Fibroblast of lung (primary cell): Measurements from ENCODE around the gene ATP4A. TPM values are rescaled to one million over a fixed set of nuclear protein-coding genes. Genes with fewer than 3 reads are reported as not detected.

Experiments used
- DNase-seq, 2 donors: peaks; one replicate each; pipeline versions ENCODE4 v3.0.0 to v3.0.0-alpha.2; 2010; ENCODE audit warnings: low read depth in 2 of 2
- H2AFZ ChIP-seq: 2 replicates; pipeline ENCODE4 v1.5.1; 2012; ENCODE audit warnings: low read length, control low read depth, inconsistent platforms
- H3K27ac ChIP-seq: 2 replicates; pipeline ENCODE4 v1.5.1; 2011; ENCODE audit warnings: low read length, control low read depth; ENCODE audit not compliant: insufficient read depth
- H3K27me3 ChIP-seq: 2 replicates; pipeline ENCODE4 v1.5.1; 2011; ENCODE audit warnings: mild to moderate bottlenecking, low read length; ENCODE audit not compliant: control insufficient read depth, insufficient read depth
- H3K36me3 ChIP-seq: 2 replicates; pipeline ENCODE4 v1.5.1; 2011; ENCODE audit warnings: low read length; ENCODE audit not compliant: control insufficient read depth, insufficient read depth
- H3K4me1 ChIP-seq: 2 replicates; pipeline ENCODE4 v1.5.1; 2011; ENCODE audit warnings: low read length; ENCODE audit not compliant: control insufficient read depth, insufficient read depth; ENCODE audit errors: extremely low read depth
- H3K4me2 ChIP-seq: 2 replicates; pipeline ENCODE4 v1.5.1; 2011; ENCODE audit warnings: low read length, control low read depth; ENCODE audit not compliant: insufficient read depth; ENCODE audit errors: extremely low read depth
- H3K4me3 ChIP-seq, 4 experiments: fragments of 200-600 bp in 1 of 4; sonication (generic) in 1 of 4; replicated peaks in 1 of 4; 2 replicates each; pipeline ENCODE4 v1.5.1; 2011 to 2016; ENCODE audit warnings: low read length in 4 of 4, low read depth in 3 of 4, mild to moderate bottlenecking in 3 of 4, control low read depth in 2 of 4, inconsistent platforms in 1 of 4, mixed read lengths in 1 of 4; ENCODE audit not compliant: insufficient read depth in 1 of 4; ENCODE audit errors: control extremely low read depth in 1 of 4
- H3K79me2 ChIP-seq: 2 replicates; pipeline ENCODE4 v1.5.1; 2012; ENCODE audit warnings: mild to moderate bottlenecking, low read length, inconsistent platforms; ENCODE audit not compliant: control insufficient read depth, insufficient read depth
- H3K9ac ChIP-seq: 2 replicates; pipeline ENCODE4 v1.5.1; 2011; ENCODE audit warnings: mild to moderate bottlenecking, low read length, control low read depth; ENCODE audit not compliant: insufficient read depth
- H3K9me3 ChIP-seq: 2 replicates; pipeline ENCODE4 v1.5.1; 2012; ENCODE audit warnings: low read depth, low read length; ENCODE audit not compliant: control insufficient read depth, insufficient read depth
- H4K20me1 ChIP-seq: 2 replicates; pipeline ENCODE4 v1.5.1; 2011; ENCODE audit warnings: low read length; ENCODE audit not compliant: control insufficient read depth, insufficient read depth; ENCODE audit errors: extremely low read depth
- CTCF ChIP-seq, 2 donors: IDR thresholded peaks in 1 of 2; conservative IDR thresholded peaks in 1 of 2; 1 replicate in 1 of 2; 2 replicates in 1 of 2; pipeline ENCODE4 v1.5.1; 2011 to 2012; ENCODE audit warnings: low read length in 2 of 2, control low read depth in 1 of 2, inconsistent platforms in 1 of 2, low read depth in 1 of 2, mild to moderate bottlenecking in 1 of 2
- EZH2 ChIP-seq: IDR thresholded peaks from 2 replicates; pipeline ENCODE4 v1.5.1; 2012; ENCODE audit warnings: low read length, control low read depth, mild to moderate bottlenecking; ENCODE audit errors: missing control alignments
- polyA plus RNA-seq, 2 donors: library from polyadenylated mRNA; depleted of rRNA in 1 of 2; stranded (reverse) in 1 of 2; unstranded in 1 of 2; fragments of >200 nt; gene quantifications; 2 replicates each; pipeline ENCODE4 v1.2.1, GENCODE V29; 2011 to 2012; ENCODE audit warnings: missing spikeins in 1 of 2
- total RNA-seq: library from RNA; depleted of rRNA; stranded (reverse); fragments of >200 nt; gene quantifications from 2 replicates; pipeline ENCODE4 v1.2.1, GENCODE V29; 2014

The ATP4A gene
- total and polyA plus RNA-seq, 2 donors (not counting 1 experiment from before 2014, with no cell fraction given), result not detected

- Histone ChIP-seq H4K20me1 (no peaks in the 10 kb centered on the region), H3K9me3 (no peaks in the 10 kb centered on the region), H3K79me2 (no peaks in the 10 kb centered on the region), H3K9ac (no peak overlapping the region), H3K4me2 (no peak overlapping the region), H2AFZ (no peak overlapping the region), H3K27ac (no peak overlapping the region), H3K36me3 (no peaks in the 10 kb centered on the region), H3K27me3 (peaks cover 23% of the 10 kb centered on the region), H3K4me3 (peak overlapping the region in 2 of 4 experiments; percentile 24 to 42), H3K4me1 (peaks cover 5% of the 10 kb centered on the region)
- TF ChIP-seq EZH2 (no peak), CTCF (conservative IDR thresholded peaks at IDR 0.05 in 1 of 2, IDR thresholded peaks at IDR 0.05 in 1 of 2; ENCODE audit: low read depth in 1 of 2, low read length in 2 of 2) (no peak)
- no peak for DNase-seq
These were observed 4.8 kb downstream of the ATP4A start for GRCh38 chr19:35558400-35559280.

- H2AFZ ChIP-seq, result peak overlapping the region; percentile 83
- no peaks in the 10 kb centered on the region for H3K36me3 ChIP-seq
- H3K4me3 ChIP-seq, result peak overlapping the region in 3 of 4 experiments; percentile 29 to 59 (median 42)
- no peaks in the 10 kb centered on the region for H3K9me3 ChIP-seq
- DNase-seq, result peak; percentile 37 to 48
- peak overlapping the region; percentile 44 for H3K4me2 ChIP-seq
- TF ChIP-seq EZH2 (no peak), CTCF (conservative IDR thresholded peaks at IDR 0.05 in 1 of 2, IDR thresholded peaks at IDR 0.05 in 1 of 2; ENCODE audit: low read depth in 1 of 2, low read length in 2 of 2) (no peak)
- no peaks in the 10 kb centered on the region for H4K20me1 ChIP-seq
- peaks cover 5% of the 10 kb centered on the region for H3K4me1 ChIP-seq
- H3K27me3 ChIP-seq, result peaks cover 26% of the 10 kb centered on the region
- H3K79me2 ChIP-seq, result no peaks in the 10 kb centered on the region
- no peak overlapping the region for H3K9ac ChIP-seq
- H3K27ac ChIP-seq, result no peak overlapping the region
These were observed 5.7 kb downstream of the ATP4A start for GRCh38 chr19:35557539-35558399.
